Spleen (tissue), 11 donors: Measurements from ENCODE around the gene TENM3. TPM values are rescaled to one million over a fixed set of nuclear protein-coding genes. Genes with fewer than 3 reads are reported as not detected.
A peak's percentile ranks its signal among the peaks of the same experiment; 100 is the strongest.

Experiments
- DNase-seq: peaks from one replicate; pipeline ENCODE4 v3.0.0-alpha.2; 2020
- H3K27ac ChIP-seq, 8 donors: fragments of 200-600 bp; sonication (generic) in 7 of 8; 1 replicate in 4 of 8; 2 replicates in 4 of 8; pipeline versions ENCODE4 v1.5.0 to v1.8.0; 2016 to 2021; ENCODE audit warnings: inconsistent platforms in 4 of 8, mild to moderate bottlenecking in 4 of 8, moderate library complexity in 1 of 8
- H3K27me3 ChIP-seq, 7 donors: fragments of 200-600 bp; sonication (generic) in 6 of 7; replicated peaks in 1 of 7; 1 replicate in 4 of 7; 2 replicates in 3 of 7; pipeline versions ENCODE4 v1.5.0 to v1.8.0; 2016 to 2021; ENCODE audit warnings: inconsistent platforms in 3 of 7, mild to moderate bottlenecking in 1 of 7
- H3K36me3 ChIP-seq, 6 donors: fragments of 200-600 bp; sonication (generic) in 5 of 6; 1 replicate in 4 of 6; 2 replicates in 2 of 6; pipeline versions ENCODE4 v1.5.0 to v1.8.0; 2016 to 2021; ENCODE audit warnings: inconsistent platforms in 2 of 6
- H3K4me1 ChIP-seq, 6 donors: fragments of 200-600 bp; sonication (generic) in 5 of 6; 1 replicate in 3 of 6; 2 replicates in 3 of 6; pipeline versions ENCODE4 v1.5.0 to v1.8.0; 2016 to 2021; ENCODE audit warnings: inconsistent platforms in 3 of 6
- H3K4me3 ChIP-seq, 8 donors: fragments of 200-600 bp; sonication (generic) in 7 of 8; 1 replicate in 4 of 8; 2 replicates in 4 of 8; pipeline versions ENCODE4 v1.5.0 to v1.8.0; 2016 to 2021; ENCODE audit warnings: inconsistent platforms in 4 of 8, mild to moderate bottlenecking in 4 of 8, moderate library complexity in 2 of 8
- H3K9me3 ChIP-seq, 8 donors: fragments of 200-600 bp; sonication (generic) in 7 of 8; 1 replicate in 4 of 8; 2 replicates in 4 of 8; pipeline versions ENCODE4 v1.5.0 to v1.8.0; 2016 to 2021; ENCODE audit warnings: inconsistent platforms in 4 of 8
- POLR2A ChIP-seq, 3 donors: fragments of 450-650 bp; IDR thresholded peaks; one replicate each; pipeline ENCODE4 v1.5.1; 2017; ENCODE audit warnings: antibody characterized with exemption in 3 of 3, mild to moderate bottlenecking in 1 of 3
- POLR2AphosphoS5 ChIP-seq, 3 donors: sonication (generic); formaldehyde crosslinking; IDR thresholded peaks; one replicate each; pipeline ENCODE4 v1.5.1; 2017; ENCODE audit warnings: antibody characterized with exemption in 3 of 3
- WGBS, 5 donors: extraction: QIAGEN DNeasy Blood & Tissue Kit in 3 of 5; methylation state at CpG; one replicate each; pipeline versions ENCODE4 v1.1.5 to v1.1.7; 2013 to 2018; 5-methylcytosine and 5-hydroxymethylcytosine counted together
- intact Hi-C: fragments of 100-400 bp; cut with DNase I; formaldehyde crosslinking; loops from one replicate; pipeline ENCODE4 v1.15.0; 2023; ENCODE audit warnings: low total_unique reads
- polyA plus RNA-seq, 3 donors: library from polyadenylated mRNA; stranded (reverse); fragments of 200-250 nt; gene quantifications; one replicate each; pipeline ENCODE4 v1.2.1, GENCODE V29; 2013
- total RNA-seq, 7 donors: library from RNA; depleted of rRNA in 3 of 7; stranded (reverse); fragments of >200 nt in 3 of 7; fragmentation: NEBNext Ultra II Directional in 4 of 7; extraction: Animal tissue kit (Norgen Biotek cat#: 25700) in 4 of 7; gene quantifications; one replicate each; pipeline versions ENCODE4 v1.1.0 to v1.2.1, GENCODE V29; 2016 to 2021
- TF ChIP-seq, protein P1 (sequence below), 11 experiments: fragments of 200-600 bp in 7 of 11; fragments of 450-650 bp in 4 of 11; sonication (generic) in 4 of 11; IDR thresholded peaks in 8 of 11; conservative IDR thresholded peaks in 3 of 11; 1 replicate in 7 of 11; 2 replicates in 4 of 11; pipeline versions ENCODE4 v1.4.0 to v1.8.0; 2016 to 2021; ENCODE audit warnings: antibody characterized with exemption in 11 of 11, inconsistent platforms in 4 of 11, mild to moderate bottlenecking in 1 of 11
- donor health status: healthy with polysubstance abuse.
- donor health status: DM: no; HTN: no; CAD: no; lungs with moderate emphysema.
- donor health status: DM: no; HTN: no; CAD: no.
- donor health status: Bipolar disorder and iron deficiency.
- donor health status: healthy.
- donor health status: DM: no; HTN: no; CAD: no.
- donor health status: DM: yes; HTN: yes; CAD: no.

The TENM3 gene
- total and polyA plus RNA-seq, 10 donors = 0.37 to 45.6 (median 17.7) TPM

DNA sequence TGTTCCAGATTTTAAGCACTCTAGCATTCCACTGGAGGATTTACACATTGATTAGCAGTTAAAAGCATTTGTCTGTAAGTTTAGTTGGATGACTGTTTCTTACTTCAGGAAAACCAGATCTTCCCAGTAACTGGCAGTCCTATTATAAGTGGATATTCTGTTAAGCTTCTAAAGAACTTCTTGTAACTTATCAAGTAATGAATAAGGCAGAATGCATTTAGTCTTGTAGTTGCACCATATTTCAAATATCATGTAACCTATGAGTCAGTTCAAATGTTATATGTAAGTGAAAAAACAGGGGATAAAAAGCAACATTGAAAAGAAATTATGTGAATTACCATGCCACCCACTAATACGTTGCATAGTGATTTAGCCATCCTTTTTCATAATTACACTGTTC, 30.2 kb upstream of the TENM3 start:
- 68 to 86% (median 80%) methylated on average over 1 of the region's 1 CpG for WGBS, 5 donors
- intact Hi-C loops = no loop called here
- H3K27me3 ChIP-seq = no peaks in the 10 kb centered on the region
- no peak for TF ChIP-seq POLR2A (IDR thresholded peaks at IDR 0.05)
- TF ChIP-seq, protein P1, sequence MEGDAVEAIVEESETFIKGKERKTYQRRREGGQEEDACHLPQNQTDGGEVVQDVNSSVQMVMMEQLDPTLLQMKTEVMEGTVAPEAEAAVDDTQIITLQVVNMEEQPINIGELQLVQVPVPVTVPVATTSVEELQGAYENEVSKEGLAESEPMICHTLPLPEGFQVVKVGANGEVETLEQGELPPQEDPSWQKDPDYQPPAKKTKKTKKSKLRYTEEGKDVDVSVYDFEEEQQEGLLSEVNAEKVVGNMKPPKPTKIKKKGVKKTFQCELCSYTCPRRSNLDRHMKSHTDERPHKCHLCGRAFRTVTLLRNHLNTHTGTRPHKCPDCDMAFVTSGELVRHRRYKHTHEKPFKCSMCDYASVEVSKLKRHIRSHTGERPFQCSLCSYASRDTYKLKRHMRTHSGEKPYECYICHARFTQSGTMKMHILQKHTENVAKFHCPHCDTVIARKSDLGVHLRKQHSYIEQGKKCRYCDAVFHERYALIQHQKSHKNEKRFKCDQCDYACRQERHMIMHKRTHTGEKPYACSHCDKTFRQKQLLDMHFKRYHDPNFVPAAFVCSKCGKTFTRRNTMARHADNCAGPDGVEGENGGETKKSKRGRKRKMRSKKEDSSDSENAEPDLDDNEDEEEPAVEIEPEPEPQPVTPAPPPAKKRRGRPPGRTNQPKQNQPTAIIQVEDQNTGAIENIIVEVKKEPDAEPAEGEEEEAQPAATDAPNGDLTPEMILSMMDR (IDR thresholded peaks at IDR 0.05 in 8 of 11, conservative IDR thresholded peaks at IDR 0.05 in 3 of 11) = no peak
- TF ChIP-seq POLR2AphosphoS5 (IDR thresholded peaks at IDR 0.05) = no peak
- H3K9me3 ChIP-seq = no peaks in the 10 kb centered on the region
- H3K4me1 ChIP-seq = no peaks in the 10 kb centered on the region
- no peak overlapping the region for H3K4me3 ChIP-seq
- peak overlapping the region in 3 of 8 donors; percentile 0 to 17 (median 15) for H3K27ac ChIP-seq
- H3K36me3 ChIP-seq = no peaks in the 10 kb centered on the region
- no peak for DNase-seq

DNA sequence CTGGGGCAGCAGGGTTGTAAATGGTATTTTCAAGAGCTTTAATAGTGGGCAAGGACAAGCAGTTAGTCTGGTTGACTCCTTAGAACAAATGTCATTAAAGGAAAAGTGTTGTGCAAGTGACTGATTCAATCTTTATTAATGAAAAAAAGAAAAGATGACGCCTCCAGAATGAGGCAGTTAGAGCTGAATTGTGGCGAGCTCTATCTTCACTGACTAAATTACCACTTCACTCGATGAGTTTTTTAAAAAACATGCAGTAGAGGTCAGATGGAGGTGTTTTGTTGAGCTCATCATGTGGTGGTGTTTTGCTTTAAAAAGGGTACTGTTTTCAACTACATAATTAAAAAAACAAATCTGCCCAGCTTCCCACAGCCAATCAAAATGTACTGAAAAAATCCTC, 28.1 kb upstream of the TENM3 start:
- Histone ChIP-seq H3K27me3 (no peaks in the 10 kb centered on the region), H3K4me3 (no peak overlapping the region), H3K27ac (no peak overlapping the region), H3K36me3 (no peaks in the 10 kb centered on the region), H3K9me3 (no peaks in the 10 kb centered on the region), H3K4me1 (no peaks in the 10 kb centered on the region)
- DNase-seq = no peak
- intact Hi-C loops = no loop called here
- TF ChIP-seq POLR2AphosphoS5 (IDR thresholded peaks at IDR 0.05) (no peak), POLR2A (IDR thresholded peaks at IDR 0.05) (no peak)
- TF ChIP-seq, protein P1 (IDR thresholded peaks at IDR 0.05 in 8 of 11, conservative IDR thresholded peaks at IDR 0.05 in 3 of 11) = no peak
- 63 to 76% (median 66%) methylated on average over 3 of the region's 3 CpGs for WGBS, 5 donors

DNA sequence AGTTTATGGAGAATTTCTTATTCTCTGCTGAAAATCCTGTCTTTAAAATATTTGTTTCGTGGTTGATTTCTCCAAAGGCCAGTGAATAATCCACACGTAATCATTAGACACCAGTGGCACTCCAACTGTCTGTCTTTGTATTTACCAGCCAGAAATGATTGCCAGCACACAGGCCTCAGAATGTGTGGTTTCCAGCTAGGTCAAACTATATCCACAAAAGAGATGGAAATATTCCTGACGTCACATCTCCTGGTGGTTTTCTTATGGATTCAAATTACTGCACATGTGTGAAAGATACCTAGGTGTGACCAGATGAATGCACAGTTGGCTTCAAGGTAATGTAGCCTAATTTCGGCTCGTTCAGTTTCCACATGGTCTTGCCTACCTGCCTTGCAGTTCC, 27.2 kb upstream of the TENM3 start:
- intact Hi-C loops = no loop called here
- 68 to 86% (median 84%) methylated on average over 5 of the region's 5 CpGs for WGBS, 5 donors

DNA sequence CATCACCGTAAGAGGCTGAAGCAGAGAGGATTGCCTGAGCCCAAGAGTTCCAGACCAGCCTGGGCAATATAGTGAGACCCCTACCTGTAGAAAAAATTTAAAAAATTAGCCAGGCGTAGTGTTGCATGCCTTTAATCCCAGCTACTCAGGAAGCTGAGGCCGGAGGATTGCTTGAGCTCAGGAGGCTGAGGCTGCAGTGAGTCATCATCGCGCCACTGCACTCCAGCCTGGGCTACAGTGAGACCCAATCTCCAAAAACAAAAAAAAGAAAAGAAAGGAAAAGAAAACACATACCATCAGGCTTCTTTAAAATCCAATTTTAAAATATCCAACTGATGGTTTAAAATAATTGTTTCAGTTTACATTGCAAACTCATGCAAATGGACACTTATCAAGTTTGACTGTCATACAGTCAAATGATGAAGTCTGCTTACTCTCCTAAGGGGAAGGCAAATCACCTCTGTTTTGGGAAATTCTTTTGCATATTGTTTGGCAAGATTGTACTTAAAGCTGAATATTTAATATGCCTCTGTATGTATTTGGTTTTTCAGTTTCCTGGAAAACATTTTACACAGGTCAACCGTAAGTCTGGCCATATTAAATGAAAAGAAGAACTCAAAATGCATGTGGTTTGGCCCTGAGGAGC, 23.7 kb upstream of the TENM3 start:
- 79 to 90% (median 86%) methylated on average over 6 of the region's 6 CpGs for WGBS, 5 donors
- Histone ChIP-seq H3K27ac (no peak overlapping the region), H3K4me1 (no peaks in the 10 kb centered on the region), H3K4me3 (no peak overlapping the region), H3K27me3 (no peaks in the 10 kb centered on the region), H3K9me3 (no peaks in the 10 kb centered on the region), H3K36me3 (no peaks in the 10 kb centered on the region)
- intact Hi-C loops = no loop called here
- TF ChIP-seq POLR2A (IDR thresholded peaks at IDR 0.05) (no peak), POLR2AphosphoS5 (IDR thresholded peaks at IDR 0.05) (no peak)
- TF ChIP-seq, protein P1 (IDR thresholded peaks at IDR 0.05 in 8 of 11, conservative IDR thresholded peaks at IDR 0.05 in 3 of 11) = no peak
- DNase-seq = no peak

More for the DNA sequence above, 27.2 kb upstream of the TENM3 start:
- Histone ChIP-seq H3K4me1 (no peaks in the 10 kb centered on the region), H3K27me3 (no peaks in the 10 kb centered on the region), H3K36me3 (no peaks in the 10 kb centered on the region), H3K9me3 (no peaks in the 10 kb centered on the region), H3K4me3 (no peak overlapping the region), H3K27ac (no peak overlapping the region)
- TF ChIP-seq POLR2AphosphoS5 (IDR thresholded peaks at IDR 0.05) (no peak), POLR2A (IDR thresholded peaks at IDR 0.05) (no peak)
- TF ChIP-seq, protein P1 (IDR thresholded peaks at IDR 0.05 in 8 of 11, conservative IDR thresholded peaks at IDR 0.05 in 3 of 11) = no peak
- no peak for DNase-seq
